GM18505 (cell line): Measurements from ENCODE around the gene SLC5A5.
A peak's percentile ranks its signal among the peaks of the same experiment; 100 is the strongest.
"Not testable (repeated sequence)": the region's sequence is repeated elsewhere in the genome, so short reads cannot be mapped to it uniquely, and the experiment has no call there.

ENCODE experiments used
- ATAC-seq: cut with Tn5 transposase; IDR thresholded peaks from one replicate; pipeline ENCODE4 v1.9.1; 2021; ENCODE audit not compliant: unreplicated experiment
- POLR2A ChIP-seq: IDR thresholded peaks from 4 replicates; pipeline ENCODE4 v1.6.1; 2011; ENCODE audit warnings: borderline replicate concordance; ENCODE audit not compliant: insufficient read depth, insufficient read length; ENCODE audit errors: extremely low read depth

The SLC5A5 gene

DNA sequence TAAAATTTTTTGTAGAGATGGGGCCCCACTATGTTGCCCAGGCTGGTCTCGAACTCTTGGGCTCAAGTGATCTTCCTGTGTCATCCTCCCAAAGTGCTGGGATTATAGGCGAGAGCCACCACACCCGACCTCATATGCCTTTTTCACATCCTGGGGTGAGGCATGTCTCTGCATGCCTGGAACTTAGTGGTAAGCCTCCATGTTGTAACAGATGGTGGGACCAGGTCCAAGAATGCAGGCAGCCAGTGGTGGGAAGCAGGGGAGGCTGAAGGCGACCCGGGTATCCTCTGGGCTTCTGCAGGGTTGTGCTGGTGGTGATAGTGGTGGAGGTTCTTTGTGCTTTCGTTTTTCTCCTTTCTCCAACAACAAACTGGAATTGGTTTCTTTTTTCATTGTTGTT is 31.0 kb downstream of the SLC5A5 start:
- TF ChIP-seq POLR2A = no peak

DNA sequence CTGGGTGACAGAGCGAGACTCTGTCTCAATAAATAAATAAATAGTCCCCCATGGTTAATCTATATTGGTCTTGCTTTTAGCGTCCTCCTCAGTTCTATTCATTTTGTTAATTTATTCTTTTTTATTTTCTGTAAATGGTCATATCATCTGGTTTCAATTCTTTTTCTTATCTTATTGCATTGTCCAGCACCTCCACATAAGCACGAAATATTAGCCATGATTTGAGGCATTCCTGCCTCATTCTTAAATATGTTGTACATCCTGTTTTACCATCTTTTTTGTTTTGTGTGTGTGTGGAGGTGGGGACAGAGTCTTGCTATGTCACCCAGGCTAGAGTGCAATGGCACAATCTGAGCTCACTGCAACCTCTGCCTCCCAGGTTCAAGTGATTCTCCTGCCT is 36.5 kb downstream of the SLC5A5 start:
- no peak for TF ChIP-seq POLR2A
- no peak for ATAC-seq

More for the DNA sequence above, 31.0 kb downstream of the SLC5A5 start:
- ATAC-seq = no peak

DNA sequence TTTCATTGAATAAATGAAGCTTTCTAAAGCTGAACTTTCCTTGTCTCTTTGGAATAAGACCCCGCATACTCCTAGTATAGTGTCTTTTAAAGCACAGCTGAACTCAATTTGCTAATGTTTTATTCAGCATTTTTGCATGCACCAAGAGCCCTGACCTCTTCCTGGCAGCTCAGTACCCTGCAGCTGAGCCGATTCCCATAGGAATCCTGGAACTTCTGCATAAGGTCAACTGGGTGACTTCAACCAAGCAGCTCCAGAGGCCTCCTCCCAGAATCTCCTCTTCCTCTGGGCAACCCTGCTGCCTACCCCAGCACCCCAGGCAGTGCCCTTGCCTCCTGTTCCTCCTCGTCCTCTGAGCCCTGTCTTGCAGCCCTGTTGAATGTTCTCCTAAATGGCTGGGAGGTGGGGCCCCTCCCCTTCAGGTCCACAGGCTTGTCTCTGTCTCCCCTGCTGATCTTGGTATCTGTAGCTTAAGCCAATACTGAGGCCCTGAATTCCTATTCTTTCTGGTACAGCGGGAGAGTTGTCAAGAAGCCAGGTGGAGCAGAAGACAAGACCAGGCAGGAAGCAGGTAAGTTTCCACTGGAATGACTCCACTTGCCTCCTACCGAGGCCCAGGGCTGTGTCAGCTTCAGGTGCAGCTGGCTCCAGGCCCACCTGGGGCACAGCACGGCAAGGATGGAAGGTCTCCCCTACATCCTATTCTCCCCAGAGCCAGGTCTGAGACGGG is 37.4 kb downstream of the SLC5A5 start:
- no peak for ATAC-seq
- no peak for TF ChIP-seq POLR2A

GRCh38 chr19:17910791-17911360 is 39.1 kb downstream of the SLC5A5 start:
- no peak for ATAC-seq
- TF ChIP-seq POLR2A = no peak

DNA sequence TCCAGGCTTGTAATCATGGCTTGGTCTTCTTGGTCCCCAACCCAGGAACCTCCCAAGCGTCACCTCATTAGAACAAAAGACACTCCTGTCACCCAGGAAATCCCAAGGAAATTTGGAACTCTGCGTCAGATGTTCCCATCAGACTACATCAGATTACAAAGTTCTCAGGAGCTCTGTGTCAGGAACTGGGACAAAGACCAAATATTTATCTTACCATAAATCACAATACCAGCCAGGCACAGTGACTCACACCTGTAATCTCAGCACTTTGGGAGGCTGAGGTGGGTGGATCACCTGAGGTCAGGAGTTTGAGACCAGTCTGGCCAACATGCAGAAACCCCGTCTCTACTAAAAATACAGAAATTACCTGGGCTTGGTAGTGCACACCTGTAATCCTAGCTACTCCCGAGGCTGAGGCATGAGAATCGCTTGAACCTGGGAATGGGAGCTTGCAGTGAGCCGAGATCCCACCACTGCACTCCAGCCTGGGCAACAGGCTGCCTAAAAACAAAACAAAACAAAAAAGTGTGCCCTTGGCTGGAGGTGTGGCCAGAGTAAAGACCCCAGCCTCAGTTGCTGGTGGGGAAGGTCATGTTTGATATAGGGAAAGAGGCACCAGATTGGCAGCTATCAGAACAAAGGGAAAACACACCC is 44.3 kb downstream of the SLC5A5 start:
- TF ChIP-seq POLR2A = no peak
- no peak for ATAC-seq

GRCh38 chr19:17918151-17918550 is 46.4 kb downstream of the SLC5A5 start:
- not testable (repeated sequence) for ATAC-seq

GRCh38 chr19:17919122-17919521 is 47.4 kb downstream of the SLC5A5 start:
- not testable (repeated sequence) for ATAC-seq

- TF ChIP-seq POLR2A = no peak
- ATAC-seq = no peak
Observed at GRCh38 chr19:17920527-17920926, 48.8 kb downstream of the SLC5A5 start.

DNA sequence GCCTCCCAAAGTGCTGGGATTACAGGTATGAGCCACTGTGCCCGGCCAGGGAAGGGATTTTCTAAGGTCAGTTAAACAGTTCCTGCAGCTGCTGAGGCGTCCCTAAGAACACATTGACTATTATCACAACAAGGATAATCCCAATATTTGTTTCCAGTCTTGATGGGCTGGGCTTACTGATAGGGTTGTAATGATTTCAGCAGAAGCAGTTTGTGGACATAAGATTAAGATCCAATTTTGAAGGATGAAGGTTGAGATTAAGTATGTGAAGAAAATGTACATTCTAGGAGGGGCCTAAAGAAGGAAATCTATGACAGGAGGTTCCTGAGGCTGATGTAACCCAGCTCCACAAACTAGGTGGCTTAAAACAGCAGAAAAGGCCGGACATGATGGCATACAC is 50.4 kb downstream of the SLC5A5 start:
- no peak for ATAC-seq
- TF ChIP-seq POLR2A = no peak

- ATAC-seq = no peak
- no peak for TF ChIP-seq POLR2A
Observed at GRCh38 chr19:17926044-17926443, 54.3 kb downstream of the SLC5A5 start.

DNA sequence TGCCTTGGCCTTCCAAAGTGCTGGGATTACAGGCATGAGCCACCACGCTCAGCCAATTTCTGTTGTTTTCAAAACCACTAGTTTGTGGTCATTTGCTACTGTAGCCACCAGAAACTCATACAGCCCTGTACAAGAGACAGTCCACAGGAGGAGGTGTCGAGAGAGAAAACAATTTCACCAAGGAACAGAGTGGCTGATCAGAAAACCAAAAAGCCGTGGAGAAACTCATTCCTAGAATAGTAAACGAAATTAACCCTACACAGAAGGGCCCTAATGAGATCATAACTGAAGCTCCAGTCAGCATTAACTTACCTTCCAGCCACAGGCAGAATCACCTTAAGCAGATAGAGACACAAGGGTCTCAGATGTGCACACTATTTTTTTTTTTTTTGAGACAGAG is 57.3 kb downstream of the SLC5A5 start:
- no peak for TF ChIP-seq POLR2A
- no peak for ATAC-seq

DNA sequence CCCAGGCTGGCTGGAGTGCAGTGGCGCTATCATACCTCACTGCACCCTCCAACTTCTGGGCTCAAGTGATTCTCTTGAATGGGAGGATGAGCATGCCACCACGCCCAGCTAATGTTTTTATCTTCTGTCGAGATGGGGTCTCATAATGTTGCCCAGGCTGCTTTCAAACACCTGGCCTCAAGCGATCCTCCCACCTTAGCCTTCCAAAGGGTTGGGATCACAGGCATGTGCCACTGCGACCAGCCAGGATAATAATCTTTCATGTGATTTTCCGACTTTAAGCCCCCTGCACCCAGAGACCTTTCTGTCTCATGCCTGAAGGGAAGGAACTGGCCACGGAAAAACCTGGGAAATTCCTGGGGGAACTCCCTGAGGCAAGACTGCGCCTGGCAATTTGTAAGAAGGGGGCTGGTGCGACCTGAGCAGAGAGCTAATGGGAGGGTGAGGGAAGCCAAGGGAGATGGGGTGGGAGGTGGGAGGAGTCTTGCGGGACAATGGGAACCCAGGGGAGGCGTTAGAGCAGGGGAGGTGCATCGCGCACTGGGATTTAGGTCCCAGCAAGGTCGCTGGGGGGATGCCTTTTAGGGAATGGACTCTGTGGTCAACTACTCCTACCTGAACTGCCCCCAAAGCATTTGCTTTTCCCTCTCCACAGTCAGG is 59.9 kb downstream of the SLC5A5 start:
- no peak for TF ChIP-seq POLR2A

GRCh38 chr19:17932485-17933338 is 61.0 kb downstream of the SLC5A5 start, which contains the start of gene CCDC124:
Gene CCDC124, plus strand, starts transcription at chr19:17933015. Its CDS starts 3,406 bp downstream, at chr19:17936421.
- peak; percentile 85 for ATAC-seq
- TF ChIP-seq POLR2A = peak; percentile 82

More for the DNA sequence above, 59.9 kb downstream of the SLC5A5 start:
- ATAC-seq = no peak
